Panc1 (cell line): ENCODE data around the gene LRSAM1. TPM values are rescaled to one million over a fixed set of nuclear protein-coding genes. Genes with fewer than 3 reads are reported as not detected.

Experiments
- ATAC-seq: fragments of 200-7000 bp; cut with Tn5 transposase; 2 replicates; pipeline ENCODE4 v1.9.1; 2020; ENCODE audit warnings: mild to moderate bottlenecking, moderate library complexity
- BruUV-seq: library from RNA; stranded (reverse); fragments of 400-500 nt; replicated peaks from 2 replicates; lab custom pipeline; 2021; lab: Mats Ljungman, UMichigan
- CTCF ChIA-PET: fragments of 300-600 bp; sonication (Branson Sonifier 250); formaldehyde crosslinking; loops from one replicate; lab custom pipeline; 2022; ENCODE audit warnings: antibody characterized with exemption; lab: Charles Lee
- POLR2A ChIA-PET: fragments of 300-600 bp; sonication (Branson Sonifier 250); formaldehyde crosslinking; loops from one replicate; lab custom pipeline; 2022; ENCODE audit warnings: antibody characterized with exemption; lab: Charles Lee
- DNase-seq: peaks from one replicate; pipeline ENCODE4 v3.0.0-alpha.2; 2010; ENCODE audit warnings: low read depth, low spot score
- H3K27ac ChIP-seq: 2 replicates; pipeline ENCODE4 v1.5.1; 2011; ENCODE audit warnings: mild to moderate bottlenecking, low read length, inconsistent platforms
- H3K27me3 ChIP-seq: fragments of 200-500 bp; sonication (Bioruptor generic); 2 replicates; pipeline ENCODE4 v1.6.0; 2014; ENCODE audit warnings: low read length, inconsistent platforms; ENCODE audit not compliant: control insufficient read depth, insufficient read depth
- H3K36me3 ChIP-seq: fragments of 200-500 bp; sonication (Bioruptor generic); 2 replicates; pipeline ENCODE4 v1.5.1; 2014; ENCODE audit warnings: inconsistent platforms, mild to moderate bottlenecking, low read length, moderate library complexity; ENCODE audit not compliant: control insufficient read depth, insufficient read depth
- H3K4me1 ChIP-seq: 2 replicates; pipeline ENCODE4 v1.5.1; 2011; ENCODE audit warnings: inconsistent platforms, mild to moderate bottlenecking, low read length, moderate library complexity; ENCODE audit not compliant: control insufficient read depth, insufficient read depth
- H3K4me3 ChIP-seq, 2 experiments: 2 replicates each; pipeline ENCODE4 v1.5.1; 2011 to 2012; ENCODE audit warnings: low read depth in 2 of 2, low read length in 2 of 2, mild to moderate bottlenecking in 2 of 2, inconsistent platforms in 1 of 2, moderate library complexity in 1 of 2
- H3K9me3 ChIP-seq: fragments of 200-500 bp; sonication (Bioruptor generic); 2 replicates; pipeline ENCODE4 v1.5.1; 2014; ENCODE audit warnings: low read depth, mild to moderate bottlenecking, inconsistent platforms, low read length, moderate library complexity; ENCODE audit not compliant: control insufficient read depth, insufficient read depth
- POLR2AphosphoS5 ChIP-seq: IDR thresholded peaks from 2 replicates; pipeline ENCODE4 v1.6.1; 2012; ENCODE audit warnings: mild to moderate bottlenecking, low read depth, low read length, moderate library complexity
- REST ChIP-seq, 2 experiments: IDR thresholded peaks; 2 replicates each; pipeline ENCODE4 v1.6.1; 2011 to 2012; ENCODE audit warnings: low read depth in 2 of 2, control low read depth in 1 of 2, low read length in 1 of 2, mild to moderate bottlenecking in 1 of 2, moderate library complexity in 1 of 2; ENCODE audit not compliant: insufficient read depth in 1 of 2
- SIN3A ChIP-seq: IDR thresholded peaks from 2 replicates; pipeline ENCODE4 v1.6.1; 2012; ENCODE audit warnings: low read depth, mild to moderate bottlenecking, low read length, moderate library complexity, borderline replicate concordance; ENCODE audit not compliant: insufficient read depth
- TCF7L2 ChIP-seq: IDR thresholded peaks from 2 replicates; pipeline ENCODE4 v1.6.1; 2011; ENCODE audit warnings: mild to moderate bottlenecking, low read depth, low read length, inconsistent platforms
- in situ Hi-C: cut with HindIII; loops from 2 replicates; pipeline ENCODE4 v1.10.0; 2016; ENCODE audit warnings: low sequenced_read_pairs, low pct_unique_long_range_greater_than_20kb
- intact Hi-C: fragments of 100-400 bp; cut with micrococcal nuclease; formaldehyde crosslinking; loops from one replicate; pipeline ENCODE4 v1.10.0; 2022; ENCODE audit not compliant: unreplicated experiment
- total RNA-seq: library from RNA; stranded (reverse); gene quantifications from one replicate; pipeline ENCODE4 v1.2.1, GENCODE V29; 2021; ENCODE audit not compliant: unreplicated experiment
- TF ChIP-seq, protein P1 (sequence below): fragments of 450-650 bp; IDR thresholded peaks from 2 replicates; pipeline ENCODE4 v1.5.1; 2017; ENCODE audit warnings: mild to moderate bottlenecking

LRSAM1 gene
- total RNA-seq, 1 experiment from 2014 or later, result 15.4 TPM

GRCh38 chr9:127528422-127529251, 77.3 kb downstream of the LRSAM1 start:
- POLR2A ChIA-PET, result interaction anchor here (0.6 kb wide), 1 partner anchor 54 kb away, joined by 3 read pairs; no protein-coding TSS in a partner anchor
- no peaks in the 10 kb centered on the region; the same call in 1 of the 2 replicates for H3K36me3 ChIP-seq
- BruUV-seq, result no TSS peak

GRCh38 chr9:127529671-127530070, 78.4 kb downstream of the LRSAM1 start:
- Histone ChIP-seq H3K36me3 (no peaks in the 10 kb centered on the region; the same call in 1 of the 2 replicates), H3K9me3 (no peaks in the 10 kb centered on the region), H3K4me1 (peaks cover 15% of the 10 kb centered on the region), H3K27me3 (no peaks in the 10 kb centered on the region), H3K27ac (no peak overlapping the region), H3K4me3 (no peak overlapping the region)
- intact Hi-C loops, result no loop called here
- ChIA-PET CTCF (no interaction called here), POLR2A (no interaction called here)
- ATAC-seq, result no peak
- in situ Hi-C loops, result no loop called here
- BruUV-seq, result no TSS peak
- no peak for DNase-seq
- TF ChIP-seq, protein P1, sequence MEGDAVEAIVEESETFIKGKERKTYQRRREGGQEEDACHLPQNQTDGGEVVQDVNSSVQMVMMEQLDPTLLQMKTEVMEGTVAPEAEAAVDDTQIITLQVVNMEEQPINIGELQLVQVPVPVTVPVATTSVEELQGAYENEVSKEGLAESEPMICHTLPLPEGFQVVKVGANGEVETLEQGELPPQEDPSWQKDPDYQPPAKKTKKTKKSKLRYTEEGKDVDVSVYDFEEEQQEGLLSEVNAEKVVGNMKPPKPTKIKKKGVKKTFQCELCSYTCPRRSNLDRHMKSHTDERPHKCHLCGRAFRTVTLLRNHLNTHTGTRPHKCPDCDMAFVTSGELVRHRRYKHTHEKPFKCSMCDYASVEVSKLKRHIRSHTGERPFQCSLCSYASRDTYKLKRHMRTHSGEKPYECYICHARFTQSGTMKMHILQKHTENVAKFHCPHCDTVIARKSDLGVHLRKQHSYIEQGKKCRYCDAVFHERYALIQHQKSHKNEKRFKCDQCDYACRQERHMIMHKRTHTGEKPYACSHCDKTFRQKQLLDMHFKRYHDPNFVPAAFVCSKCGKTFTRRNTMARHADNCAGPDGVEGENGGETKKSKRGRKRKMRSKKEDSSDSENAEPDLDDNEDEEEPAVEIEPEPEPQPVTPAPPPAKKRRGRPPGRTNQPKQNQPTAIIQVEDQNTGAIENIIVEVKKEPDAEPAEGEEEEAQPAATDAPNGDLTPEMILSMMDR, result no peak
- no peak for TF ChIP-seq REST (IDR thresholded peaks at IDR 0.05; ENCODE audit: insufficient read depth in 1 of 2, low read depth in 2 of 2, low read length in 1 of 2)
- TF ChIP-seq POLR2AphosphoS5, result no peak
- no peak for TF ChIP-seq TCF7L2
- TF ChIP-seq SIN3A, result no peak

More at GRCh38 chr9:127528422-127529251, 77.3 kb downstream of the LRSAM1 start:
- DNase-seq (no peak), ATAC-seq (no peak)
- CTCF ChIA-PET, result interaction anchor here (0.7 kb wide), 1 partner anchor 11 kb away, joined by 5 read pairs; no protein-coding TSS in a partner anchor
- Histone ChIP-seq H3K9me3 (no peaks in the 10 kb centered on the region), H3K27ac (peak overlapping the region; percentile 48), H3K4me1 (peaks cover 17% of the 10 kb centered on the region), H3K27me3 (no peaks in the 10 kb centered on the region), H3K4me3 (no peak overlapping the region)
- in situ Hi-C loops (no loop called here), intact Hi-C loops (no loop called here)
- TF ChIP-seq POLR2AphosphoS5 (no peak), REST (IDR thresholded peaks at IDR 0.05; ENCODE audit: insufficient read depth in 1 of 2, low read depth in 2 of 2, low read length in 1 of 2) (no peak), SIN3A (no peak), TCF7L2 (no peak)
- TF ChIP-seq, protein P1, result no peak
